Gastrocnemius medialis (tissue), 4 donors: ENCODE data around the gene BRCA2. TPM values are rescaled to one million over a fixed set of nuclear protein-coding genes. Genes with fewer than 3 reads are reported as not detected.
A peak's percentile ranks its signal among the peaks of the same experiment; 100 is the strongest.

Experiments used
- ATAC-seq, 2 donors: fragments of 150-250 bp; one replicate each; pipeline ENCODE4 v1.9.1; 2016
- DNase-seq, 2 donors: peaks; one replicate each; pipeline ENCODE4 v3.0.0-alpha.2; 2019
- H3K27ac ChIP-seq, 4 donors: fragments of 200-600 bp; sonication (generic); 1 replicate in 1 of 4; 2 replicates in 3 of 4; pipeline ENCODE4 v1.5.1; 2016 to 2018; ENCODE audit warnings: mild to moderate bottlenecking in 2 of 4, moderate library complexity in 1 of 4
- H3K27me3 ChIP-seq, 3 donors: fragments of 200-600 bp; sonication (generic) in 2 of 3; 1 replicate in 1 of 3; 2 replicates in 2 of 3; pipeline versions ENCODE4 v1.5.1 to v1.6.0; 2016 to 2019; ENCODE audit warnings: mild to moderate bottlenecking in 1 of 3, moderate library complexity in 1 of 3
- H3K36me3 ChIP-seq, 2 donors: fragments of 200-600 bp; sonication (generic) in 1 of 2; one replicate each; pipeline ENCODE4 v1.5.1; 2017 to 2018
- H3K4me1 ChIP-seq, 2 donors: fragments of 200-600 bp; sonication (generic) in 1 of 2; one replicate each; pipeline ENCODE4 v1.5.1; 2016 to 2017; ENCODE audit warnings: mild to moderate bottlenecking in 2 of 2
- H3K4me3 ChIP-seq, 4 donors: fragments of 200-600 bp; sonication (generic) in 3 of 4; 1 replicate in 1 of 4; 2 replicates in 3 of 4; pipeline ENCODE4 v1.5.1; 2016 to 2019; ENCODE audit warnings: mild to moderate bottlenecking in 2 of 4
- H3K9me3 ChIP-seq, 3 donors: fragments of 200-600 bp; sonication (generic) in 2 of 3; 1 replicate in 1 of 3; 2 replicates in 2 of 3; pipeline ENCODE4 v1.5.1; 2016 to 2019
- CTCF ChIP-seq, 5 experiments: fragments of 450-650 bp in 3 of 5; fragments of 200-600 bp in 2 of 5; sonication (generic) in 2 of 5; IDR thresholded peaks in 4 of 5; conservative IDR thresholded peaks in 1 of 5; 1 replicate in 4 of 5; 2 replicates in 1 of 5; pipeline ENCODE4 v1.5.1; 2016 to 2019; ENCODE audit warnings: antibody characterized with exemption in 5 of 5, mild to moderate bottlenecking in 3 of 5, moderate library complexity in 3 of 5
- POLR2A ChIP-seq, 2 donors: fragments of 450-650 bp; IDR thresholded peaks; one replicate each; pipeline ENCODE4 v1.6.1; 2017; ENCODE audit warnings: antibody characterized with exemption in 2 of 2, mild to moderate bottlenecking in 2 of 2, moderate library complexity in 2 of 2
- in situ Hi-C, 4 donors: fragments of 200-750 bp; cut with MboI; loops; one replicate each; pipeline versions ENCODE4 v1.15.0 to v1.8.0; 2017; ENCODE audit warnings: low sequenced_read_pairs in 4 of 4
- intact Hi-C: fragments of 100-400 bp; cut with DNase I; formaldehyde crosslinking; loops from one replicate; pipeline ENCODE4 v1.15.1; 2023; ENCODE audit warnings: low total_unique reads
- total RNA-seq, 4 donors: library from RNA; depleted of rRNA; stranded (reverse); fragments of >200 nt; gene quantifications; one replicate each; pipeline versions ENCODE4 v1.1.0 to v1.2.3, GENCODE V29; 2016

The BRCA2 gene
- total RNA-seq, 4 donors from 2014 or later = 0.02 to 0.20 (median 0.12) TPM

- Histone ChIP-seq H3K9me3 (no peaks in the 10 kb centered on the region), H3K27ac (no peak overlapping the region)
- TF ChIP-seq CTCF (IDR thresholded peaks at IDR 0.05 in 4 of 5, conservative IDR thresholded peaks at IDR 0.05 in 1 of 5) (no peak), POLR2A (IDR thresholded peaks at IDR 0.05) (no peak)
Measured at GRCh38 chr13:32282096-32282711, 33.1 kb upstream of the BRCA2 start.

GRCh38 chr13:32284927-32285632 is 30.2 kb upstream of the BRCA2 start:
- Histone ChIP-seq H3K27me3 (no peaks in the 10 kb centered on the region), H3K27ac (peak overlapping the region; percentile 52 to 66 (median 60)), H3K9me3 (no peaks in the 10 kb centered on the region), H3K4me1 (peaks cover 0 to 13% of the 10 kb centered on the region in 2 donors), H3K36me3 (peaks cover 0 to 28% of the 10 kb centered on the region in 2 donors), H3K4me3 (no peak overlapping the region)
- in situ Hi-C loops (no loop called here), intact Hi-C loops (no loop called here)
- DNase-seq (no peak), ATAC-seq (peak; percentile 53 to 83)
- peak in 1 of 2 donors; percentile 23 for TF ChIP-seq POLR2A (IDR thresholded peaks at IDR 0.05)
- no peak for TF ChIP-seq CTCF (IDR thresholded peaks at IDR 0.05 in 4 of 5, conservative IDR thresholded peaks at IDR 0.05 in 1 of 5)

More at GRCh38 chr13:32282096-32282711, 33.1 kb upstream of the BRCA2 start:
- Histone ChIP-seq H3K36me3 (peaks cover 0 to 47% of the 10 kb centered on the region in 2 donors), H3K27me3 (no peaks in the 10 kb centered on the region), H3K4me1 (peaks cover 0 to 13% of the 10 kb centered on the region in 2 donors), H3K4me3 (no peak overlapping the region)
- intact Hi-C loops (no loop called here), in situ Hi-C loops (no loop called here)
- ATAC-seq (no peak), DNase-seq (no peak)

- Histone ChIP-seq H3K4me1 (peaks cover 0 to 13% of the 10 kb centered on the region in 2 donors), H3K27ac (peak overlapping the region; percentile 41 to 66 (median 58)), H3K4me3 (no peak overlapping the region), H3K27me3 (no peaks in the 10 kb centered on the region), H3K9me3 (no peaks in the 10 kb centered on the region), H3K36me3 (peaks cover 0 to 33% of the 10 kb centered on the region in 2 donors)
- in situ Hi-C loops = no loop called here
- DNase-seq = no peak
- no peak for TF ChIP-seq CTCF (IDR thresholded peaks at IDR 0.05 in 4 of 5, conservative IDR thresholded peaks at IDR 0.05 in 1 of 5)
- no peak for TF ChIP-seq POLR2A (IDR thresholded peaks at IDR 0.05)
- intact Hi-C loops = no loop called here
- ATAC-seq = no peak
Measured at GRCh38 chr13:32285633-32285965, 29.7 kb upstream of the BRCA2 start.

GRCh38 chr13:32297206-32297605 is 18.1 kb upstream of the BRCA2 start:
- intact Hi-C loops (no loop called here), in situ Hi-C loops (no loop called here)
- TF ChIP-seq CTCF (IDR thresholded peaks at IDR 0.05 in 4 of 5, conservative IDR thresholded peaks at IDR 0.05 in 1 of 5) = no peak
- no peak for TF ChIP-seq POLR2A (IDR thresholded peaks at IDR 0.05)
- Histone ChIP-seq H3K27me3 (no peaks in the 10 kb centered on the region), H3K9me3 (no peaks in the 10 kb centered on the region), H3K4me3 (no peak overlapping the region), H3K36me3 (peaks cover 0 to 9% of the 10 kb centered on the region in 2 donors), H3K4me1 (no peaks in the 10 kb centered on the region), H3K27ac (no peak overlapping the region)
- no peak for DNase-seq
- ATAC-seq = no peak
